Activated T-cell treated with anti-CD3 and anti-CD28 coated beads, Interleukin-2, amount 50 U/mL, for 72 hours (primary cell): ENCODE data around the gene IRAG1. TPM values are rescaled to one million over a fixed set of nuclear protein-coding genes. Genes with fewer than 3 reads are reported as not detected.
"Not testable (repeated sequence)": the region's sequence is repeated elsewhere in the genome, so short reads cannot be mapped to it uniquely, and the experiment has no call there.

ENCODE experiments used
- ATAC-seq, 2 donors: fragments of 150-1000 bp; cut with Tn5 transposase; replicated peaks in 1 of 2; 2 replicates each; pipeline ENCODE4 v1.10.0; 2021; ENCODE audit warnings: moderate library complexity in 2 of 2, mild to moderate bottlenecking in 1 of 2
- DNase-seq, 2 donors: peaks; one replicate each; pipeline ENCODE4 v3.0.0; 2021 to 2022; ENCODE audit warnings: mixed read lengths in 1 of 2
- H3K27ac Mint-ChIP-seq: one replicate; pipeline ENCODE4 v1.8.0; 2022; ENCODE audit warnings: mild to moderate bottlenecking, moderate library complexity, mixed read lengths
- H3K27me3 Mint-ChIP-seq: one replicate; pipeline ENCODE4 v1.8.0; 2022; ENCODE audit warnings: low read depth, mixed read lengths
- H3K36me3 Mint-ChIP-seq, 2 donors: one replicate each; pipeline ENCODE4 v1.8.0; 2022; ENCODE audit warnings: mixed read lengths in 2 of 2, mild to moderate bottlenecking in 1 of 2; ENCODE audit not compliant: insufficient read depth in 2 of 2
- H3K4me1 Mint-ChIP-seq: one replicate; pipeline ENCODE4 v1.8.0; 2022; ENCODE audit warnings: low read depth, mixed read lengths
- H3K4me3 Mint-ChIP-seq, 2 donors: one replicate each; pipeline ENCODE4 v1.8.0; 2022; ENCODE audit warnings: mild to moderate bottlenecking in 2 of 2, mixed read lengths in 2 of 2, moderate library complexity in 2 of 2
- H3K9me3 Mint-ChIP-seq, 2 donors: one replicate each; pipeline ENCODE4 v1.8.0; 2022; ENCODE audit warnings: mixed read lengths in 2 of 2
- total RNA-seq, 2 donors: library from RNA; stranded (reverse); gene quantifications; one replicate each; pipeline ENCODE4 v1.2.3, GENCODE V29; 2022

IRAG1 gene
- total RNA-seq, 2 donors from 2014 or later: 0.09 TPM; not detected in 1

GRCh38 chr11:10694486-10695239 lies 1.1 kb upstream of the IRAG1 start:
- Mint-ChIP-seq H3K36me3 (peaks cover 0 to 3% of the 10 kb centered on the region in 2 donors), H3K27me3 (peaks cover 17% of the 10 kb centered on the region), H3K4me1 (no peaks in the 10 kb centered on the region), H3K9me3 (no peaks in the 10 kb centered on the region), H3K27ac (no peak overlapping the region), H3K4me3 (no peak overlapping the region)
- ATAC-seq (no peak), DNase-seq (no peak)

GRCh38 chr11:10692531-10693115 lies 932 bp downstream of the IRAG1 start:
- Mint-ChIP-seq H3K4me1 (no peaks in the 10 kb centered on the region), H3K36me3 (no peaks in the 10 kb centered on the region), H3K27ac (no peak overlapping the region), H3K27me3 (peaks cover 12% of the 10 kb centered on the region), H3K9me3 (no peaks in the 10 kb centered on the region), H3K4me3 (no peak overlapping the region)
- ATAC-seq: no peak
- no peak for DNase-seq

GRCh38 chr11:10688401-10688800 lies 5.2 kb downstream of the IRAG1 start:
- ATAC-seq (no peak), DNase-seq (no peak)
- Mint-ChIP-seq H3K27ac (no peak overlapping the region), H3K36me3 (no peaks in the 10 kb centered on the region), H3K9me3 (no peaks in the 10 kb centered on the region), H3K27me3 (no peaks in the 10 kb centered on the region), H3K4me1 (no peaks in the 10 kb centered on the region), H3K4me3 (no peak overlapping the region)

- Mint-ChIP-seq H3K27ac (no peak overlapping the region), H3K36me3 (no peaks in the 10 kb centered on the region), H3K4me3 (no peak overlapping the region), H3K4me1 (no peaks in the 10 kb centered on the region), H3K9me3 (no peaks in the 10 kb centered on the region), H3K27me3 (no peaks in the 10 kb centered on the region)
- DNase-seq: no peak
- no peak for ATAC-seq
Observed at GRCh38 chr11:10686311-10686710, 7.2 kb downstream of the IRAG1 start.

- no peak overlapping the region for H3K27ac Mint-ChIP-seq
- H3K9me3 Mint-ChIP-seq: no peaks in the 10 kb centered on the region
- no peak for ATAC-seq
- no peaks in the 10 kb centered on the region for H3K4me1 Mint-ChIP-seq
- H3K27me3 Mint-ChIP-seq: no peaks in the 10 kb centered on the region
- H3K4me3 Mint-ChIP-seq: no peak overlapping the region
- DNase-seq: no peak
- H3K36me3 Mint-ChIP-seq: no peaks in the 10 kb centered on the region
Observed at GRCh38 chr11:10683429-10683828, 10.1 kb downstream of the IRAG1 start.

- Mint-ChIP-seq H3K36me3 (no peaks in the 10 kb centered on the region), H3K27me3 (peaks cover 22% of the 10 kb centered on the region), H3K4me1 (no peaks in the 10 kb centered on the region), H3K9me3 (no peaks in the 10 kb centered on the region), H3K4me3 (no peak overlapping the region), H3K27ac (no peak overlapping the region)
- ATAC-seq (no peak), DNase-seq (no peak)
Observed at GRCh38 chr11:10680956-10681487, 12.5 kb downstream of the IRAG1 start.

GRCh38 chr11:10680279-10680678 lies 13.3 kb downstream of the IRAG1 start:
- H3K4me1 Mint-ChIP-seq, H3K27ac Mint-ChIP-seq, DNase-seq, H3K36me3 Mint-ChIP-seq, H3K9me3 Mint-ChIP-seq, ATAC-seq, H3K4me3 Mint-ChIP-seq: not testable (repeated sequence)
- H3K27me3 Mint-ChIP-seq: peaks cover 29% of the 10 kb centered on the region

- H3K4me3 Mint-ChIP-seq: no peak overlapping the region
- H3K4me1 Mint-ChIP-seq: peaks cover 4% of the 10 kb centered on the region
- H3K27me3 Mint-ChIP-seq: peaks cover 35% of the 10 kb centered on the region
- DNase-seq (no peak), ATAC-seq (no peak)
- no peak overlapping the region for H3K27ac Mint-ChIP-seq
- H3K36me3 Mint-ChIP-seq: no peaks in the 10 kb centered on the region
- H3K9me3 Mint-ChIP-seq: no peaks in the 10 kb centered on the region
Observed at GRCh38 chr11:10679644-10680043, 13.9 kb downstream of the IRAG1 start.

- Mint-ChIP-seq H3K27me3 (peaks cover 51% of the 10 kb centered on the region), H3K4me3 (no peak overlapping the region), H3K4me1 (peaks cover 10% of the 10 kb centered on the region), H3K27ac (no peak overlapping the region), H3K9me3 (no peaks in the 10 kb centered on the region), H3K36me3 (no peaks in the 10 kb centered on the region)
- ATAC-seq: no peak
- no peak for DNase-seq
Observed at GRCh38 chr11:10678101-10678500, 15.5 kb downstream of the IRAG1 start.

GRCh38 chr11:10676919-10677318 lies 16.6 kb downstream of the IRAG1 start:
- ATAC-seq: no peak

GRCh38 chr11:10674911-10675440 lies 18.6 kb downstream of the IRAG1 start:
- no peak for DNase-seq
- H3K27ac Mint-ChIP-seq: no peak overlapping the region

More at GRCh38 chr11:10676919-10677318, 16.6 kb downstream of the IRAG1 start:
- Mint-ChIP-seq H3K9me3 (no peaks in the 10 kb centered on the region), H3K36me3 (no peaks in the 10 kb centered on the region), H3K4me3 (no peak overlapping the region), H3K27me3 (peaks cover 57% of the 10 kb centered on the region), H3K27ac (no peak overlapping the region), H3K4me1 (peaks cover 10% of the 10 kb centered on the region)
- no peak for DNase-seq

GRCh38 chr11:10674440-10674855 lies 19.1 kb downstream of the IRAG1 start:
- Mint-ChIP-seq H3K36me3 (no peaks in the 10 kb centered on the region), H3K27me3 (peaks cover 57% of the 10 kb centered on the region), H3K27ac (no peak overlapping the region), H3K4me3 (no peak overlapping the region), H3K9me3 (no peaks in the 10 kb centered on the region), H3K4me1 (peaks cover 10% of the 10 kb centered on the region)
- DNase-seq (no peak), ATAC-seq (no peak)

More at GRCh38 chr11:10674911-10675440, 18.6 kb downstream of the IRAG1 start:
- H3K9me3 Mint-ChIP-seq: no peaks in the 10 kb centered on the region
- H3K4me1 Mint-ChIP-seq: peaks cover 10% of the 10 kb centered on the region
- ATAC-seq: no peak
- no peak overlapping the region for H3K4me3 Mint-ChIP-seq
- no peaks in the 10 kb centered on the region for H3K36me3 Mint-ChIP-seq
- peaks cover 57% of the 10 kb centered on the region for H3K27me3 Mint-ChIP-seq

GRCh38 chr11:10673501-10674062 lies 20.0 kb downstream of the IRAG1 start:
- Mint-ChIP-seq H3K4me3 (no peak overlapping the region), H3K9me3 (no peaks in the 10 kb centered on the region), H3K27ac (no peak overlapping the region), H3K4me1 (peaks cover 10% of the 10 kb centered on the region), H3K36me3 (no peaks in the 10 kb centered on the region), H3K27me3 (peaks cover 57% of the 10 kb centered on the region)
- no peak for ATAC-seq
- DNase-seq: no peak
